SJSA1 (cell line): ENCODE measurements around the gene MEIS3. TPM values are rescaled to one million over a fixed set of nuclear protein-coding genes. Genes with fewer than 3 reads are reported as not detected.

Source experiments
- DNase-seq, 2 experiments: peaks; one replicate each; pipeline ENCODE4 v3.0.0-alpha.2; 2015 to 2020; ENCODE audit warnings: low spot score in 2 of 2, low read depth in 1 of 2
- H3K27ac ChIP-seq: fragments of 250-450 bp; sonication (Bioruptor Pico); 2 replicates; pipeline ENCODE4 v1.5.1; 2020; ENCODE audit warnings: mild to moderate bottlenecking, moderate library complexity
- H3K27me3 ChIP-seq: fragments of 250-450 bp; sonication (Bioruptor Pico); replicated peaks from 2 replicates; pipeline ENCODE4 v1.5.1; 2020; ENCODE audit warnings: mild to moderate bottlenecking, moderate library complexity
- H3K36me3 ChIP-seq: fragments of 250-450 bp; sonication (Bioruptor Pico); 2 replicates; pipeline ENCODE4 v1.5.1; 2020; ENCODE audit warnings: mild to moderate bottlenecking
- H3K4me1 ChIP-seq: fragments of 250-450 bp; sonication (Bioruptor Pico); replicated peaks from 2 replicates; pipeline ENCODE4 v1.6.1; 2021; ENCODE audit warnings: mild to moderate bottlenecking
- H3K4me3 ChIP-seq: fragments of 250-450 bp; sonication (Bioruptor Pico); 2 replicates; pipeline ENCODE4 v1.5.1; 2020; ENCODE audit warnings: mild to moderate bottlenecking
- H3K9me3 ChIP-seq: fragments of 250-450 bp; sonication (Bioruptor Pico); replicated peaks from 2 replicates; pipeline ENCODE4 v1.5.1; 2020; ENCODE audit warnings: mild to moderate bottlenecking
- total RNA-seq: library from RNA; depleted of rRNA; stranded (reverse); fragments of >200 nt; shearing (Covaris generic); gene quantifications from 2 replicates; pipeline ENCODE4 v1.2.3, GENCODE V29; 2014

Gene MEIS3
- total RNA-seq, 1 experiment from 2014 or later: 50.8 TPM

- DNase-seq: no peak
- H3K27ac ChIP-seq: no peak overlapping the region
- no peak overlapping the region for H3K4me3 ChIP-seq
- 0 out of 2 replicates have a peak, but pooled peaks cover 4% of the 10 kb centered on the region for H3K27me3 ChIP-seq
- no peaks in the 10 kb centered on the region for H3K9me3 ChIP-seq
- no peaks in the 10 kb centered on the region for H3K36me3 ChIP-seq
- H3K4me1 ChIP-seq: peaks cover 19% of the 10 kb centered on the region
These were observed 10.9 kb upstream of the MEIS3 start for GRCh38 chr19:47430041-47430802.

GRCh38 chr19:47429140-47429793 is 9.9 kb upstream of the MEIS3 start:
- no peak overlapping the region for H3K4me3 ChIP-seq
- no peaks in the 10 kb centered on the region for H3K36me3 ChIP-seq
- peaks cover 6% of the 10 kb centered on the region for H3K27me3 ChIP-seq
- DNase-seq: no peak
- no peak overlapping the region for H3K27ac ChIP-seq
- H3K9me3 ChIP-seq: no peaks in the 10 kb centered on the region
- peaks cover 19% of the 10 kb centered on the region for H3K4me1 ChIP-seq

- peaks cover 19% of the 10 kb centered on the region for H3K4me1 ChIP-seq
- H3K9me3 ChIP-seq: no peaks in the 10 kb centered on the region
- peak; percentile 92 to 96 for DNase-seq
- no peak overlapping the region for H3K27ac ChIP-seq
- peak overlapping the region; percentile 6 for H3K4me3 ChIP-seq
- H3K27me3 ChIP-seq: peaks cover 10% of the 10 kb centered on the region
- no peaks in the 10 kb centered on the region for H3K36me3 ChIP-seq
These were observed 9.0 kb upstream of the MEIS3 start for GRCh38 chr19:47428177-47428894.

- no peaks in the 10 kb centered on the region for H3K36me3 ChIP-seq
- H3K27ac ChIP-seq: no peak overlapping the region
- peak overlapping the region; percentile 6 for H3K4me3 ChIP-seq
- peaks cover 19% of the 10 kb centered on the region for H3K4me1 ChIP-seq
- peak; percentile 74 for DNase-seq
- H3K9me3 ChIP-seq: no peaks in the 10 kb centered on the region
- peaks cover 14% of the 10 kb centered on the region for H3K27me3 ChIP-seq
These were observed 8.2 kb upstream of the MEIS3 start for GRCh38 chr19:47427241-47428176.

- Histone ChIP-seq H3K9me3 (no peaks in the 10 kb centered on the region), H3K36me3 (no peaks in the 10 kb centered on the region), H3K27me3 (peaks cover 40% of the 10 kb centered on the region), H3K27ac (no peak overlapping the region), H3K4me3 (no peak overlapping the region), H3K4me1 (peaks cover 20% of the 10 kb centered on the region)
- no peak for DNase-seq
These were observed 4.0 kb upstream of the MEIS3 start for GRCh38 chr19:47423203-47423882.

GRCh38 chr19:47422417-47423163 is 3.3 kb upstream of the MEIS3 start:
- DNase-seq: no peak
- H3K27ac ChIP-seq: no peak overlapping the region
- no peaks in the 10 kb centered on the region for H3K36me3 ChIP-seq
- peaks cover 40% of the 10 kb centered on the region for H3K27me3 ChIP-seq
- H3K9me3 ChIP-seq: no peaks in the 10 kb centered on the region
- H3K4me1 ChIP-seq: peaks cover 20% of the 10 kb centered on the region
- H3K4me3 ChIP-seq: no peak overlapping the region

GRCh38 chr19:47421844-47422395 is 2.6 kb upstream of the MEIS3 start:
- no peak overlapping the region for H3K27ac ChIP-seq
- H3K27me3 ChIP-seq: peaks cover 40% of the 10 kb centered on the region
- no peaks in the 10 kb centered on the region for H3K36me3 ChIP-seq
- DNase-seq: no peak
- no peaks in the 10 kb centered on the region for H3K9me3 ChIP-seq
- H3K4me1 ChIP-seq: peaks cover 13% of the 10 kb centered on the region
- H3K4me3 ChIP-seq: no peak overlapping the region

- Histone ChIP-seq H3K27ac (no peak overlapping the region), H3K4me3 (no peak overlapping the region), H3K36me3 (no peaks in the 10 kb centered on the region), H3K9me3 (no peaks in the 10 kb centered on the region), H3K27me3 (peaks cover 40% of the 10 kb centered on the region), H3K4me1 (peaks cover 13% of the 10 kb centered on the region)
- DNase-seq: no peak
These were observed 2.0 kb upstream of the MEIS3 start for GRCh38 chr19:47421244-47421786.

GRCh38 chr19:47419789-47420188 is 462 bp upstream of the MEIS3 start:
- Histone ChIP-seq H3K4me3 (no peak overlapping the region), H3K27me3 (peaks cover 38% of the 10 kb centered on the region), H3K4me1 (peaks cover 13% of the 10 kb centered on the region), H3K9me3 (no peaks in the 10 kb centered on the region), H3K27ac (no peak overlapping the region), H3K36me3 (0 out of 2 replicates have a peak, but pooled peaks cover 4% of the 10 kb centered on the region)
- DNase-seq: no peak

GRCh38 chr19:47418692-47419029 is 666 bp downstream of the MEIS3 start:
- Histone ChIP-seq H3K9me3 (no peaks in the 10 kb centered on the region), H3K4me1 (peaks cover 13% of the 10 kb centered on the region), H3K4me3 (peak overlapping the region; percentile 65), H3K36me3 (peaks cover 10% of the 10 kb centered on the region), H3K27me3 (peaks cover 29% of the 10 kb centered on the region), H3K27ac (no peak overlapping the region)
- DNase-seq: no peak

GRCh38 chr19:47417746-47418691 is 1.3 kb downstream of the MEIS3 start:
- no peak for DNase-seq
- peaks cover 13% of the 10 kb centered on the region for H3K4me1 ChIP-seq
- no peak overlapping the region for H3K27ac ChIP-seq
- H3K27me3 ChIP-seq: peaks cover 29% of the 10 kb centered on the region
- H3K9me3 ChIP-seq: no peaks in the 10 kb centered on the region
- H3K36me3 ChIP-seq: peaks cover 10% of the 10 kb centered on the region
- peak overlapping the region; percentile 65 for H3K4me3 ChIP-seq
